Measurements from ENCODE around the gene EIF5B.
"Not testable (repeated sequence)": the region's sequence is repeated elsewhere in the genome, so short reads cannot be mapped to it uniquely, and the experiment has no call there.

Gene EIF5B

GRCh38 chr2:99365661-99366060, 28.5 kb downstream of the EIF5B start:
- Histone ChIP-seq H3K27me3 (ENCODE audit: control insufficient read depth in 1 of 2, insufficient read depth in 1 of 2, low read length in 2 of 2) (no peaks in the 10 kb centered on the region), H2AFZ (ENCODE audit: low read depth, low read length) (no peak overlapping the region), H3K9me3 (ENCODE audit: control insufficient read depth, low read length) (no peaks in the 10 kb centered on the region), H3K27ac (ENCODE audit: low read length, poor library complexity, severe bottlenecking) (no peak overlapping the region), H3K4me3 (ENCODE audit: insufficient read depth in 1 of 2, low read depth in 1 of 2, low read length in 2 of 2) (no peak overlapping the region), H4K91ac (ENCODE audit: low read length) (no peak overlapping the region), H2BK120ac (ENCODE audit: low read depth, low read length) (no peak overlapping the region), H3K23ac (ENCODE audit: low read length in 2 of 2) (no peak overlapping the region), H3K4me1 (ENCODE audit: control insufficient read depth, insufficient read depth, low read depth, low read length) (no peaks in the 10 kb centered on the region), H2BK5ac (ENCODE audit: low read depth, low read length, poor library complexity, severe bottlenecking) (no peak overlapping the region), H3K36me3 (ENCODE audit: control insufficient read depth in 1 of 2, insufficient read depth in 2 of 2, low read depth in 1 of 2, low read length in 2 of 2) (peaks cover 6 to 89% of the 10 kb centered on the region in 2 experiments), H2BK15ac (ENCODE audit: low read depth, poor library complexity, severe bottlenecking) (no peak overlapping the region), H3K9ac (ENCODE audit: low read length) (no peak overlapping the region), H3K14ac (ENCODE audit: low read length in 2 of 2) (no peak overlapping the region), H3K18ac (ENCODE audit: low read depth in 1 of 2, low read length in 2 of 2) (no peak overlapping the region), H2BK12ac (ENCODE audit: low read length in 2 of 2) (no peak overlapping the region), H2AK5ac (ENCODE audit: low read length, severe bottlenecking) (no peak overlapping the region), H3K4ac (ENCODE audit: low read depth in 1 of 2, low read length in 2 of 2) (no peak overlapping the region), H4K8ac (ENCODE audit: low read length) (no peak overlapping the region), H3K79me1 (replicated peaks; ENCODE audit: low read length, poor library complexity, severe bottlenecking) (peaks cover 12% of the 10 kb centered on the region), H3K4me2 (ENCODE audit: low read length, poor library complexity, severe bottlenecking) (no peak overlapping the region)
- WGBS = 79% methylated on average over 1 of the region's 2 CpGs
- DNase-seq = no peak

GRCh38 chr2:99368854-99369253, 31.7 kb downstream of the EIF5B start:
- not testable (repeated sequence) for H2AK5ac ChIP-seq (ENCODE audit: low read length, severe bottlenecking); H4K91ac ChIP-seq (ENCODE audit: low read length); H3K23ac ChIP-seq (ENCODE audit: low read length in 2 of 2); H4K8ac ChIP-seq (ENCODE audit: low read length); H2BK12ac ChIP-seq (ENCODE audit: low read length in 2 of 2); H3K18ac ChIP-seq (ENCODE audit: low read depth in 1 of 2, low read length in 2 of 2); H3K4me1 ChIP-seq (ENCODE audit: control insufficient read depth, insufficient read depth, low read depth, low read length); H3K4me2 ChIP-seq (ENCODE audit: low read length, poor library complexity, severe bottlenecking); H3K9me3 ChIP-seq (ENCODE audit: control insufficient read depth, low read length); H3K27ac ChIP-seq (ENCODE audit: low read length, poor library complexity, severe bottlenecking); H2BK15ac ChIP-seq (ENCODE audit: low read depth, poor library complexity, severe bottlenecking); H3K4ac ChIP-seq (ENCODE audit: low read depth in 1 of 2, low read length in 2 of 2); H2BK120ac ChIP-seq (ENCODE audit: low read depth, low read length); H3K4me3 ChIP-seq (ENCODE audit: insufficient read depth in 1 of 2, low read depth in 1 of 2, low read length in 2 of 2); H3K9ac ChIP-seq (ENCODE audit: low read length); H2BK5ac ChIP-seq (ENCODE audit: low read depth, low read length, poor library complexity, severe bottlenecking); H3K14ac ChIP-seq (ENCODE audit: low read length in 2 of 2); DNase-seq; H3K27me3 ChIP-seq (ENCODE audit: control insufficient read depth in 1 of 2, insufficient read depth in 1 of 2, low read length in 2 of 2); H2AFZ ChIP-seq (ENCODE audit: low read depth, low read length)
- peaks cover 11% of the 10 kb centered on the region for H3K79me1 ChIP-seq (replicated peaks; ENCODE audit: low read length, poor library complexity, severe bottlenecking)
- H3K36me3 ChIP-seq (ENCODE audit: control insufficient read depth in 1 of 2, insufficient read depth in 2 of 2, low read depth in 1 of 2, low read length in 2 of 2) = peaks cover 10 to 94% of the 10 kb centered on the region in 2 experiments
- 94% methylated on average over 5 of the region's 5 CpGs for WGBS

GRCh38 chr2:99373144-99373543, 36.0 kb downstream of the EIF5B start:
- Histone ChIP-seq H3K9ac (ENCODE audit: low read length) (no peak overlapping the region), H4K8ac (ENCODE audit: low read length) (no peak overlapping the region), H3K4me3 (ENCODE audit: insufficient read depth in 1 of 2, low read depth in 1 of 2, low read length in 2 of 2) (no peak overlapping the region), H3K4ac (ENCODE audit: low read depth in 1 of 2, low read length in 2 of 2) (no peak overlapping the region), H2AK5ac (ENCODE audit: low read length, severe bottlenecking) (no peak overlapping the region), H3K4me1 (ENCODE audit: control insufficient read depth, insufficient read depth, low read depth, low read length) (no peaks in the 10 kb centered on the region), H2BK5ac (ENCODE audit: low read depth, low read length, poor library complexity, severe bottlenecking) (no peak overlapping the region), H3K27me3 (ENCODE audit: control insufficient read depth in 1 of 2, insufficient read depth in 1 of 2, low read length in 2 of 2) (no peaks in the 10 kb centered on the region), H3K36me3 (ENCODE audit: control insufficient read depth in 1 of 2, insufficient read depth in 2 of 2, low read depth in 1 of 2, low read length in 2 of 2) (peaks cover 15 to 94% of the 10 kb centered on the region in 2 experiments), H3K27ac (ENCODE audit: low read length, poor library complexity, severe bottlenecking) (no peak overlapping the region), H3K4me2 (ENCODE audit: low read length, poor library complexity, severe bottlenecking) (no peak overlapping the region), H3K9me3 (ENCODE audit: control insufficient read depth, low read length) (peaks cover 4% of the 10 kb centered on the region), H3K14ac (ENCODE audit: low read length in 2 of 2) (no peak overlapping the region), H4K91ac (ENCODE audit: low read length) (no peak overlapping the region), H3K23ac (ENCODE audit: low read length in 2 of 2) (no peak overlapping the region), H2BK12ac (ENCODE audit: low read length in 2 of 2) (no peak overlapping the region), H3K79me1 (replicated peaks; ENCODE audit: low read length, poor library complexity, severe bottlenecking) (peaks cover 9% of the 10 kb centered on the region), H2AFZ (ENCODE audit: low read depth, low read length) (no peak overlapping the region), H3K18ac (ENCODE audit: low read depth in 1 of 2, low read length in 2 of 2) (no peak overlapping the region), H2BK15ac (ENCODE audit: low read depth, poor library complexity, severe bottlenecking) (no peak overlapping the region), H2BK120ac (ENCODE audit: low read depth, low read length) (no peak overlapping the region)
- 100% methylated on average over 2 of the region's 4 CpGs for WGBS
- no peak for DNase-seq

GRCh38 chr2:99374747-99375146, 37.6 kb downstream of the EIF5B start:
- H3K27ac ChIP-seq (ENCODE audit: low read length, poor library complexity, severe bottlenecking) = no peak overlapping the region
- no peaks in the 10 kb centered on the region for H3K4me1 ChIP-seq (ENCODE audit: control insufficient read depth, insufficient read depth, low read depth, low read length)
- H3K9ac ChIP-seq (ENCODE audit: low read length) = no peak overlapping the region
- no peak overlapping the region for H3K18ac ChIP-seq (ENCODE audit: low read depth in 1 of 2, low read length in 2 of 2)
- no peak overlapping the region for H3K4ac ChIP-seq (ENCODE audit: low read depth in 1 of 2, low read length in 2 of 2)
- H3K14ac ChIP-seq (ENCODE audit: low read length in 2 of 2) = no peak overlapping the region
- no peak overlapping the region for H2BK5ac ChIP-seq (ENCODE audit: low read depth, low read length, poor library complexity, severe bottlenecking)
- peaks cover 10 to 95% of the 10 kb centered on the region in 2 experiments for H3K36me3 ChIP-seq (ENCODE audit: control insufficient read depth in 1 of 2, insufficient read depth in 2 of 2, low read depth in 1 of 2, low read length in 2 of 2)
- no peak overlapping the region for H2BK15ac ChIP-seq (ENCODE audit: low read depth, poor library complexity, severe bottlenecking)
- H3K4me3 ChIP-seq (ENCODE audit: insufficient read depth in 1 of 2, low read depth in 1 of 2, low read length in 2 of 2) = no peak overlapping the region
- no peak overlapping the region for H3K23ac ChIP-seq (ENCODE audit: low read length in 2 of 2)
- DNase-seq = no peak
- no peak overlapping the region for H4K91ac ChIP-seq (ENCODE audit: low read length)
- H4K8ac ChIP-seq (ENCODE audit: low read length) = no peak overlapping the region
- H3K4me2 ChIP-seq (ENCODE audit: low read length, poor library complexity, severe bottlenecking) = no peak overlapping the region
- no peak overlapping the region for H2AFZ ChIP-seq (ENCODE audit: low read depth, low read length)
- peaks cover 9% of the 10 kb centered on the region for H3K79me1 ChIP-seq (replicated peaks; ENCODE audit: low read length, poor library complexity, severe bottlenecking)
- no peak overlapping the region for H2BK120ac ChIP-seq (ENCODE audit: low read depth, low read length)
- no peaks in the 10 kb centered on the region for H3K27me3 ChIP-seq (ENCODE audit: control insufficient read depth in 1 of 2, insufficient read depth in 1 of 2, low read length in 2 of 2)
- H2AK5ac ChIP-seq (ENCODE audit: low read length, severe bottlenecking) = no peak overlapping the region
- H3K9me3 ChIP-seq (ENCODE audit: control insufficient read depth, low read length) = peaks cover 4% of the 10 kb centered on the region
- no peak overlapping the region for H2BK12ac ChIP-seq (ENCODE audit: low read length in 2 of 2)
